T-helper 9 cell (primary cell): ENCODE measurements around the gene ZDHHC6.
"Not testable (repeated sequence)": the region's sequence is repeated elsewhere in the genome, so short reads cannot be mapped to it uniquely, and the experiment has no call there.

Experiments used
- DNase-seq: peaks from one replicate; pipeline ENCODE4 v3.0.0-alpha.2; 2020

ZDHHC6 gene

DNA sequence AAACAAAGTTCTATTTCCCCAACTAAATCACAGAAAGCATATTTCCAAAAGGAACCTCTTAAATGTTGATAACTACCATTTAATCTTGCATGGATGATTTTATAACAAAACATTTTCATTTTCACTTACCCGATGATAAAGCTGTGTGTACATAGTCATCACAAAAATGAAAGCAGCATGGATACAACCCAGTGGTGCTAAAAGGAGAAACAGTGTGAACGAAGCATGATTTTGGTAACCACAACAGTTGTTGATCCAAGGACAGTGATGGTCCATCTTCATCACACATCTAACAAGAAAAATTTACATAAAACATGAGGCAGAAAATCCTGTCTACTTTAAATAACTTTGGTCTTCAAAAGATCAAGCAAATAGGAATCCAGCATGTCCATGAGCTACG lies 4.7 kb downstream of the ZDHHC6 start:
- no peak for DNase-seq

DNA sequence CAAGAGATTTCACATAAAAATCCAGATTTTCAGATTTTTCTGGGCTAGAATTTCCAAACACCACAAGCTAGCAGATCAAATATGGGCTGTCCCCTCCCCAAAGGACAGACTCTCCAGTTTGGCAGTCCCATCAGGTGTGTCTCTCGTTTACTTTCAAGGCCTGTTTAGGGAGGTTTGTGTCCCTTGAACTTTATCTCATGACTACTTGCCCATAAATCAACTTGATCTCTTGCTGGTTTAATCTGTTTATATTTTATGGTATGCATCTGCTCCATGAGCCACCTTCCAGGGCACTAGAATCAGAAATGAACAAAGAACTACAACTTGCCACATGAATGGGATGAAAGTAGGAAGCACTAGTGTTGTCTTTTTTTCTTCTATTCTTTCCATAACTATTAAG lies 5.2 kb downstream of the ZDHHC6 start:
- DNase-seq, result no peak

DNA sequence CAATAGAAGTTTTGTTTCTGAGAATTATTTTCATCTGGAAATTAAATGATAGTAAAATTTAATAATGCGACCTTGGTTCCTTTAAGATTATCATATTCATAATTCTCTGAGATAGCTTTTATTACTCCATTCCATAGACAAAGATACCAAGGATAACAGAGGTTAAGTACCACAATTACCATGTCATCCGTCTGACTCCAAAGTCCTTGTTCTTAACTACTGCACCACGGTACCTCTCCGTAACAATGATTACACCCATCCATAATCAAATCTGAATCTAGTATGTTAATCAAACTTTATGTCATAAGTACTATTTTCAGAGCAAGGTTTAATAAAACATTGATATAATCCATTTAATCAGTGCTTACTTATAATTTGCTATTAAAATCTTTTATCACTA lies 8.4 kb downstream of the ZDHHC6 start:
- DNase-seq, result no peak

DNA sequence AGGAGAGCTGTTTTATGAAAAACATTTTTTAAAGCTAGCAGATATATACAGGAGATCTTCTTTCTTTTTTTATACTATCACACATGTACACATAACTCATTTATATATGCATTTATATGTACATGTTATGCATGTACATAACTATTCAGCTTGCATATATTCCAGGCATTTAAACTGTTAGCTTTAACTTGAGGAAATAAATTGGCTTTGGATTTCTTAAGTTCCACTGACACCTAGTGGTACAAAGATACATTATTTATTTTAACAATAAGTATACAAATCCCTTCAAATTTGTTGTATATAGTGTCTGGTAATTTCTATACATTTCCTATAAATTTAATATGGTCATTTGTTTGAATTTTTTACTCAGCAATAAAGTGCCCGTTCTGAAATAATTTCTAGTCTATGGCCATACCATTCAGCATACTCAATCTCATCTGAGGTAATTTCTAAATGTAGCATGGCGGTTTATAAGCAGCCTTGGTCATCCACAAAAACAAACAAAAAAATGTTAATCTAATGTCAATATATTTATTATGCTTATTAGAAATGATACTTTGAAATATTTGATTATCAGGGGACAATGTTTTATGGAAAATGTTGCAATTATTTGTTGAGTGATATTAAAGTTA lies 11.6 kb downstream of the ZDHHC6 start:
- no peak for DNase-seq

DNA sequence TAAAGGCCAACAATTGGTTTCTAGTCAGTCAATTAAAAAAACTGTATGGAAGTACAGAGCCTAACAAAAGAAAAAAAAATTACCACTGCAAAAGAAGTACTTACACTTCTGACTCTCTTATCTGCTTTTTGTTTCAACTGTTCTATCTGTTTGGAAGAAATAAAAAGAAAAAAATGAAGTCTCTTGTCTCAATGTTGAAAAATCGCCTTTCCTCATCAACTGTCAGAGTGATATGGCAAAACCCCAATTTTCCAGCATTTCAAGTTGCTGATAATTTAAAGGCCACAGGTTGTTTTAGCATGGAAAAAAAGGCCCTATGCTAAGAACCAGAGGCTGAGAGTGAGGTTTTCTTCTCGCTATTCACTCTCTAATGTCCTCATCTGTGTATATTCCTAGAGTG lies 13.6 kb downstream of the ZDHHC6 start:
- no peak for DNase-seq

DNA sequence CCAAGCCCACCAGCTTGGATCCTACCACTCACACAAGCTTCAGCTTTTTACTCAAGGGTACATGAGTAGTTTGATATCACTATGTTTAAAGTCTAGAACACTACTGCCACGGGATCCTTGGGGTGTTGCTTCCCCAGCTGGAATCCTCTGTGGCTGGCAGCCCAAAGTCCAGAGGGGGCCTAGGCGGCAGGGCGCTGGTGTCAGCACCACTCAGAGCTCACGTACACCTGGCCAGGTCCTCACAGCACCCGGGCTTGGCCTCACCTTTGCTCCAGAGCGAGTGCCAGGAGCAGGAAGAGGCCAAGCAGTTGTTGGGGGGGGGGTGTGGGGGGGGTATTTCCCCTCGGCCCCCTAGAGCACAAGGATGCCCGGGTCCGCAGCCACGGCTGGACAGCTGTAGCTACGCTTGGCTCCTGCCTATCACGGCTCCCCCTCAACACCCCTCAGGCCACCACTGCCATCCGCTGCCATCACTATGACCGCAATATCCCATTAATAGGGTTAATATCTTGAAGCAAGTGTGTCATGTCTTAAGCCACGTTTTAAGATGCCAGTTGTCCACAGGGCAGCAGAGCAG lies 17.0 kb downstream of the ZDHHC6 start:
- DNase-seq, result no peak

DNA sequence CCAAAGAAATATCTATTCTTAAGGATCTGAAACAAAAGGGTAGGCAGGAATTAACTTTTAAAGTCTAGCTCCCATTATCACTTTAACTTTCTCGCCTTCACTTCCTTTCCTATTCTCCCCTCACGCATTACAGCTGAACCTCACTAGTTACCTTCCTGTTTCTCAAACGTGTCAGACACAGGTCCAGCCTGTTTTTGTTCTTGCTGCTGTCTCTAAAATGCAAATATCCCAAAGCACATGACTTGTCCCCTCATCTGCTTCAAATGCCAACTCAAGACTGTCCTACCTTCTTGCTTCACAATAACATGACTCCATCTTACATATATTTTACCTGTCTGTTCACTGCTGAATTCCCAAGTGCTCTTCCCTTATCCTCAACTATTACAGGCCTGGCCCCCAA lies 17.6 kb downstream of the ZDHHC6 start:
- no peak for DNase-seq

DNA sequence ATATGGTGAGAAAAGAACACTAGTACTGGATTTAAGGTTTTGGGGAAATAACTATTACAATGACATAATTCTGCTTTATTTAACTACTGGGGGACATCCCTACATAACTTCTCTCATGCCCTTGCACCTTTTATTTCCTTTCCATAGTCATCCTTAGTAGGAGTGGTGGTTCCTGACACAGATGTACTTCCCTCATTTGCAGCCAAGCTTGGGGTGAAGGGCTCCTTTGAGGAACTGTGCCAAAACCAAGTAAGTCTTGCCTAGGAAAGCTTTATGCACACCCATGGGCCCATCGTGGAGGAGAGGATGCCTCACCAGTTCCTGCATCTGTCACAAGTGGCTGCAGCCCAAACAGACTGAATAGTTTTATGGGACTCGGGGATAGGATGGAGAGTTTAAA lies 20.6 kb downstream of the ZDHHC6 start:
- no peak for DNase-seq

DNA sequence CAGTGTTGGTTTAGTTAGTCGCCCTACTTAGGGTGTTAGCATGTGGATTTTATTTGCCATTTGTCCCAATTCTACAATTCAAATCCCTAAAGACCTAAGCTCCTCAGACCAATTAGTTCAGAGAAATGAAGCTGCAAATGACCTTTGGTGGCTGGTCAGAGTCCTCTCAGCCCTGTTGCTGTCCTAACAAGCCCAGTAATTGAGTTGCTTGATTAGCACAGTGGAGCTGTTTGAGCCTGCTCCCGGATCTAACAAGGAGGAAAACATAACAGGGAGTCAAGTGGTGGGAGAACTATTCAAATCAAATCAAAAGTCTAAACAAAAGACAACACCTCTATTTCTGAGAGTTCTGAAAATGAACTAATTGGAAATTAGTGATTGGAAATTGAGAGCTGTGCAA lies 22.1 kb downstream of the ZDHHC6 start:
- no peak for DNase-seq

DNA sequence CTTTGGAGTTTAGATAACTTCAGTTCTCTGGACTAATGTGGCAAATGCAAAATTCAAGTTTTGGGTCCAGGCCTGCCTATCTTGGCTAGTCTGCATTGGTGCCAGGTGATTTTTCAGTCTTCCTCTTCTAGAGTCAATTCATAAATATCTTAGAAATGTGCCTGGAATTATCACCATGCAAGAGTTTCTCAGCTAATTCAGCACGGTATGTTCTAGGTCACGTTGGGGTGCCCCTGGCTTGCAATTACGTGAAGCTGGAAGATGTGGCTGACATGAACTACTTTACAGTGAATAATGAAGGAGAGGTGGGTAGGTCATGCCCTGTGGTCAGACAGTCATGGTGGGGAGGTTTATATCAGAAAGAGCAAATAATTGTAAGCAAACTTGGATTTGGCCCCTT lies 25.0 kb downstream of the ZDHHC6 start:
- DNase-seq, result no peak

DNA sequence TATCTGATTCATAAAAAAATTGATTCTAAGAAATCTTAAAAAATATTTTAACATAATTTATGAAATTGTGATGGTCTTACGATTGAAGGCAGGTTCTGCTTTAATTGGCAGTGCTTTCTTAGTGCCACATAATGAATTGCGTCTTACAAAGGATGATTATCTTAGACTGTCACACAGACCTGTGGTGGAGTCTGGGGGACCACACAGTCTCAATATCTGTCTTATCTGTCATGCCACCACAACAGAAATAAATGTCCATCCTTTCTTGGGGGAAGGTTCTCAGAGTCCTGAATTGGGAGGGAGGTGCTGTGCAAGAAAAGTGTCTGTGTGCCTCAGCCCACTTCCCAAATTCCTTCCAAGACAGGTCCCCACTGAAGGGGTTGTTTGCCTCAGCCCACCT lies 34.0 kb downstream of the ZDHHC6 start:
- DNase-seq, result no peak

DNA sequence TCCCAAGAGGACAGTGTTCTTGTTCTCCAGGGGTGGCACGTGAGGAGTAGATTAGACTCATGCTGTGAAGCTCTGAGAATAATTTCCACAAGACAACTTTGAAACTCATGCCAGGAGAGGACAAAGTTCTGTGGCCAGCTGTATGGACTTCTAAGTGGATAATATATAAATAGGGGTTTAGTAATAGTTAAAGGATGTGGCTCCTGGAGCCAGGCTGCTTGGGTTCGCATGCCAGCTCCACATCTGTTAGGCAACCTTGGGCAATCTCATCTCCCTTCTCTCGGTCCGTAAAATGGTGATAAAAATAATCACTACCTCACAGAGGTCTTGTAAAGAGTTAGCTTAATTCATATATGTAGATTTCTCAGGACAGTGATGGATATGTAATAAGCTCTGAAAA lies 37.0 kb downstream of the ZDHHC6 start:
- no peak for DNase-seq

DNA sequence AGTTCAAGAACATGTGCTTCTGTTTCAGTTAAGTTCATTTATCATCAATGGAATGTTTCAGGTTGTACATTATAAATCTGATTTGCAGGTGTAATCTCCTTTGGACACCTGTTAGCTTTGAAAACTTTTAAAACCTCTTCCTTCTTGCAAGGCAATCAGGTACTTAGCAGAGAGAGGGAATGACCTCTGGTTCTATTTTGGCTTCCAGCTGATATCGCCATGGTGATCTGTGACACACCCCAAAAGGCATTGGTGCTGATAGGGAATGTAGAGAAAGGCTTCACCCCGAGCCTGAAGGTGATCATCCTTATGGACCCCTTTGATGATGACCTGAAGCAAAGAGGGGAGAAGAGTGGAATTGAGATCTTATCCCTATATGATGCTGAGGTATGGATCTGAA lies 37.4 kb downstream of the ZDHHC6 start:
- DNase-seq, result no peak

DNA sequence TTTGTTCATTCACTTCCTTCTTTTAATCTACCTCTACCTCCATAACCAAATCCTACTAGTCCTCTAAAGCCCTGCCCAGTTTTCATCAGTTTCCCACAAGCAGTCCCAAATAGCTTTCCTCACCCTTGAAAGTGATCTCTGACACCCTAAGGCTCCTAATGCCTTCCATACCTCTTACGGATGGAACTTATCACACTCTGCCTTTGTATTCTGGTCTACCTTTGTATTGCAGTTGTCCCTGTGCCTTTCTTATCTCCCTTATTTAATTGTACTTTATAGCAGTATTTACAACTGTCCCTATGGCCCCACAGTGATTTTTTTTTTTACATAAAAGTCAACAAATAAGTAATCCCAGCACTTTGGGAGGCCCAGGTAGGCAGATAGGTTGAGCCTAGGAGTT lies 39.0 kb downstream of the ZDHHC6 start:
- no peak for DNase-seq

DNA sequence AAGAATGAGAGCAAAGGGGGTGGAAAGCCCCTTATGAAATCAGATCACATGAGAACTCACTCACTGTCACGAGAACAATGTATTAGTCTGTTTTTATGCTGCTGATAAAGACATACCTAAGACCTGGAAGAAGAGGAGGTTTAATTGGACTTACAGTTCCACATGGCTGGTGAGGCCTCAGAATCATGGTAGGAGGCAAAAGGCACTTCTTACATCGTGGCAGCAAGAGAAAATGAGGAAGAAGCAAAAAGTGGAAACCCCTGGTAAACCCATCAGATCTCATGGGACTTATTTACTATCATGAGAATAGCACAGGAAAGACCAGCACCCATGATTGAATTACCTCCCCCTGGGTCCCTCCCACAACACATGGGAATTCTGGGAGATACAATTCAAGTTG lies 39.9 kb downstream of the ZDHHC6 start:
- DNase-seq, result not testable (repeated sequence)

DNA sequence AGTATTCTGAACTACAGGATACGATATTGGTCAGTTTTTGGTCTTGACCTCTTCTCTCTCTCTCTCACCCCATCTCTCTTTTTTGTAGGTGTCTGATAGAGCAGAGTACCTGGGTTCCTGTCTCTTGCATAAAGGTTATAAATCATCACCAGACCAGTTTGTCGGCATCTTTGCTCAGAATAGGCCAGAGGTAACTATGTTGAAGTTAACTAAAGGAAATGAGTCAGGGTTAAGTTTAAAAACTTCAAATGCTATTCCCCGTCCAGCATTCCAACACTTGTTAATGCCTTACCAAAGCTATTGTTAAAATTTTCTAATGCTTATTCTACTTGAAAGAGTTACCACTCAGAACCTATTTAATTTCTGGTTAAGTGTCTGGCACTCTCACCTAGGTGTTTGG lies 42.1 kb downstream of the ZDHHC6 start:
- no peak for DNase-seq

DNA sequence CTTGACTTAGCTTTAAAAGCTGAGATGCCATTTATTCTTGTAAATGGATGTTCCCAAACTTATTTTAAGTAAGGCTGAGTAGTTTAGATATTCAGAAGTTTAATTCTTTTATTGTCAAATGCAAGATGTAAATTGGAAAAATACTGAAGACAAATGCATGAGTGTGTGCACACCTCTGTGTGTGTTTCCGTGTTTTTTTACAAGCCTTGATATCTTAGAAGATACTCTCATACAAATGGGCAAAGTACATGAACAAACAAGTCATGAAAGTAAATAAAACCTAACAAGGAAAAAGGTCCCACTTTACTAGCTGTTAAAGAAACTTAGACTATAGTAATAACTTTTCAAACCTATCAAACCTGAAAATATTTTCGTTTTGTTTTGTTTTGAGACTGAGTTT lies 43.8 kb downstream of the ZDHHC6 start:
- no peak for DNase-seq

DNA sequence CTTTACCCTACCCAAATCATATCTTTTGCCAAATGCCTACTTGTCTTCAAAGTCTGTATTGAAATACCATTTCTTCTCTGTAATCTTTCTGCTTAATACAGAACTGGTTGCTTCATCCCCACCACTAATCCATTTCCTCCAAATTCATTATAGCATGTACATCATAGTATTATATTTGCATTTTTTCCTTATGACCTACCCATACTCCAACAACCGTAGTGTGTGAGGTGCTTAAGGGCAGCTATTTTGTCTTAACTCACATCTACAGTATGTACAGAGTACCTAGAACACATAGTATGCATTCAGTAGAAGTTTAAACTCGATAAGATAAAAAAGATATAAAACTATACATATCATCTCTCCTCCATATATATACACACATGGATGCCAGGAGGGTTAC lies 49.1 kb downstream of the ZDHHC6 start:
- no peak for DNase-seq

DNA sequence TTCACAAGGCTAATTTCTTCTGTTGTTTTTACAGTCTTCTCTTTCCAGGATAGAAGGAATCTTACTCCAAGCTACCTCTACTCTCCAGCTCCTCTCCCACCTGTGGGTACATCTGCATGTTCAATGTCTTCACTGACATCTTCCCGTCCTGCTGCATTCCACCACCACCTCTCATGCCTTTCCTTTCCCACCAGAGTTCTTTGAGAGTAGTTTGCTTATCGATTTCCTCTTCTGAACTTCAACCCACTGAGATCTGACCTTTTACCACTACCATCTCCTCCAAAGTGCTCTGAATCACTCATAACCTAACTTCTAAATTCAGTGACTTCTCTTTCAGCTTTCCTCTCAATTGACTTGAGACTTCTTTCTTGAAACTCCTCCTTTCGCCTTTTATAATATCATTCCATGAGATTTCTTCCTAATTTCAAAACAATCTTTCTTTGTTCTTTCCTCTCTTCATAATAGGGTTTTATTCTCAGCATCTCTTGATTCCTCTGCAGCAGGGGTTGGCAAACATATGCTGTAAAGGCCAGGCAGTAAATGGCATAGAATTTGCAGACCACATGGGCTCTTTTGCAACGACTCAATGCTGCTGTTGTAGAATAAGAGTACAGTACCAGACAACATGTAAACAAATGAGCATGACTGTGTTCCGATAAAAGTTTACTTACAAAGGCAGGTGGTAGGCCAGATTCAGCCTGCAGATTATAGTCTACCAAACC lies 50.7 kb downstream of the ZDHHC6 start:
- no peak for DNase-seq

DNA sequence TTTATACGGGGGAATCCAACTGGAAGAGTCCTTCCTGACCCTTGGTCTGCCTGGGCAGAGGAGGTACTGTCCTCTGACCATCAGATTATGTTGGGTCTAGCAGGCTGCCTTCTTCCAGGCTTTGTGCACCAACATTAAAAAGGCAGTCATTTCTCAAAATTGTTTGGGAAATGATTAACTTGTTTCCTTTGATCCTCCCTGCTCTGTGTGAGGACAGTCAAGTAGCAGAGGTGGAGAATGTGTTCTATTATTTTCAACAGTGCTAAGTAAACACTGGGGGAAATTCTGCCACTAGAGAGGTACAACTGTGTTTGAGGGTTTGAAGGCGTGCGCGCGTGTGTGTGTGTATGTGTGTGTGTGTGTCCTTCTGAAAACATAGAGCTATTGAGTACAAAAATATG lies 52.2 kb downstream of the ZDHHC6 start:
- no peak for DNase-seq

DNA sequence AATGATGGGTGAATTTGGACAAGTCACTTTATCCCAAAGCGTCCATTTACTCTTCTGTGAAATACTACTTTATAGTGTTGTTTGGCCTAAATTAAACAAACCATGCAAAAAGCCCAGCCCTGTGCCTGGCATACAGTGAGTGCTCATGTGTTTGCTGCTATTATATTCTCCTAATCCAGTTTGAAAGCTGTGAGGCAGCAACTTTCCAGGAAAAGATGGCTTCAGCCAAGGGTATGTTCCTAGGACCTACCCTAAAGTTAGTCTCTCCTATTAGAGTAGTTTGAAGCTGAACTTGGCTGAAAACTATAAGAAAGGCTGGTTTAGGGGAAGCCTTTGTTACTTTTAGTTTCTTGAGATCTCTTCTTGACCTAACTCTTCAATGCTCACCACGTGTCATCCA lies 52.9 kb downstream of the ZDHHC6 start:
- DNase-seq, result no peak

DNA sequence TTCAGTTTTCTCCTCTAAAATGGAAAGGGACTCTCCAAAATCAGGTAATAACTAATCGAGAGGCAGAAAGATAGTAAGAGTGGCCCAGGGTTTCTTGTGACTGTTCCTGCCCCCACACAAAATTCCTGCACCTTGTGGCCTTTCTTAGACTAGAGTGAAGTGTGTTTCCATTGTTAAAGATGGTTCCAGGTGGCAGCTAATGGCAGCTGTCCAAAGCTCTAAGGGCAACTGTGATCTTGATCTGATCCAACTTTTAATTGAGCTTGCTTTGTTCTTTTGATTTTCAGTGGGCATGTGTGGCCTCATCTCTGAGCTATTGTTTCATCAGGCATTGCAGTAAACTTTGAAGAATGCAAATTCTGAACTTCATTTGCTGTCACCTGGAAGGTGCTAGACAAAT lies 53.4 kb downstream of the ZDHHC6 start:
- no peak for DNase-seq

DNA sequence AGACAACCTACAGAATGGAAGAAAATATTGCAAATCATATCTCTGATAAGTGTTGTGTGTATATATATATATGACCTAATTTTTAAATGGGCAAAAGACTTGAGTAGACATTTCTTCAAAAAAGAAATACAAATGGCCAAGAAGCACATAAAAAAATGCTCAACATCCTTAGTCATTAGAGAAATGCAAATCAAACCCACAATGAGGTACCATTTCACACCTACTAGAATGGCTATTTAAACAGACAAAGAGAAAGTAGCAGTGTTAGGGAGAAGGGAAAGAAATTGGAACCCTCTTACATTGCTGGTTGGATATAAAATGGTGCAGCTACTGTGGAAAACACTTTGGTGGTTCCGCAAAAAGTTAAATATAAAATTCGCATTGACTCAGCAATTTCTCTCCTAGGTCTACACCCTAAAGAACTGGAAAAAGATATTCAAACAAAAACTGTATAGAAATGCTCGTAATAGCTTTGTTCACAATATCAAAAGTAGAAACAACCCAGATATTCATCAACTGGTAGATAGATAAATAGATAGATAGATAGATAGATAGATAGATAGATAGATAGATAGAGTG lies 56.5 kb downstream of the ZDHHC6 start:
- no peak for DNase-seq

DNA sequence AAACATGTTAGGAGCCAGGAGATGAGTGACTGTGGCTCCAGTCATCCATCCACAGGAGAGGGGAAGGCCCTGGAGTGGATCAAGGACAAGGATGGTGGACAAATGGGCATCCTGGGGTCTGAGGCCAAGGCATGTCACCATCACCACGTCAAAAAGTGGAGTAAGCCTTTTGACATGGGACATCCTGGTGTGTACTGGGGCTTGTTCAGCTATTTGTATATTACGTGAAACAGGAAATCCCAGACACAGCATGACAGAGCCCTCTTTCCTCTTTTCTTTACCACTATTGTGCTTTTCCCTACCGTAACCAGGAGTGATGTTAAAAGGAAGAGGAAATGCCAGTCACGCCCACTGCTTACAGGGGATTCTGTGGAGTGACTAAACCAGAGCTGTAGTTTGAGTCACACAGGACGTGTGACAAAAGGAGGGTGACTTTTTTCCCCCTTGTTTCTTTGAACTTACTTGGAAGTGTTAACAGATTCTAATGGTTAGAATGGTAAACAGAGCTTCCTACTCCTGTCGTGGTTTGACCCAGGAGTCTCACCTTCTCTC lies 57.4 kb downstream of the ZDHHC6 start:
- DNase-seq, result no peak
